ENCODE measurements around the gene CARMIL3.

Gene CARMIL3

GRCh38 chr14:24062216-24062980 is 10.6 kb downstream of the CARMIL3 start:
- DNase-seq (ENCODE audit: low read depth) = no peak
- TF ChIP-seq CTCF (conservative IDR thresholded peaks at IDR 0.05; ENCODE audit: low read depth, low read length) = no peak
- H3K4me3 ChIP-seq (ENCODE audit: low read depth, low read length) = no peak overlapping the region

GRCh38 chr14:24063263-24063836 is 11.5 kb downstream of the CARMIL3 start:
- no peak overlapping the region for H3K4me3 ChIP-seq (ENCODE audit: low read depth, low read length)
- TF ChIP-seq CTCF (conservative IDR thresholded peaks at IDR 0.05; ENCODE audit: low read depth, low read length) = no peak
- DNase-seq (ENCODE audit: low read depth) = no peak

GRCh38 chr14:24064091-24064795 is 12.4 kb downstream of the CARMIL3 start:
- no peak overlapping the region for H3K4me3 ChIP-seq (ENCODE audit: low read depth, low read length)
- no peak for TF ChIP-seq CTCF (conservative IDR thresholded peaks at IDR 0.05; ENCODE audit: low read depth, low read length)
- no peak for DNase-seq (ENCODE audit: low read depth)

- DNase-seq (ENCODE audit: low read depth) = no peak
- no peak for TF ChIP-seq CTCF (conservative IDR thresholded peaks at IDR 0.05; ENCODE audit: low read depth, low read length)
- H3K4me3 ChIP-seq (ENCODE audit: low read depth, low read length) = no peak overlapping the region
Measured at GRCh38 chr14:24064856-24065255, 13.0 kb downstream of the CARMIL3 start.

GRCh38 chr14:24065408-24065807 is 13.6 kb downstream of the CARMIL3 start:
- no peak for DNase-seq (ENCODE audit: low read depth)
- TF ChIP-seq CTCF (conservative IDR thresholded peaks at IDR 0.05; ENCODE audit: low read depth, low read length) = no peak
- H3K4me3 ChIP-seq (ENCODE audit: low read depth, low read length) = no peak overlapping the region

GRCh38 chr14:24066496-24067132 is 14.8 kb downstream of the CARMIL3 start:
- no peak overlapping the region for H3K4me3 ChIP-seq (ENCODE audit: low read depth, low read length)

More at GRCh38 chr14:24066496-24067132, 14.8 kb downstream of the CARMIL3 start:
- TF ChIP-seq CTCF (conservative IDR thresholded peaks at IDR 0.05; ENCODE audit: low read depth, low read length) = no peak
- DNase-seq (ENCODE audit: low read depth) = no peak

Measured in choroid plexus epithelial cell (primary cell).